D721Med (cell line): ENCODE data around the gene FAM13B.

Source experiments
- DNase-seq: peaks from one replicate; pipeline ENCODE4 v3.0.0; 2011; ENCODE audit warnings: low spot score; ENCODE audit not compliant: insufficient read length
- FAIRE-seq: peaks from 2 replicates; lab custom pipeline; 2011; peaks lifted over from hg19 to GRCh38; lab: Jason Lieb, UNC
- CTCF ChIP-seq: IDR thresholded peaks from 2 replicates; pipeline ENCODE4 v1.5.1; 2012; ENCODE audit warnings: mild to moderate bottlenecking, control low read depth; ENCODE audit not compliant: insufficient read depth; ENCODE audit errors: missing control alignments

FAM13B gene

GRCh38 chr5:138038826-138039225 is 5.9 kb upstream of the FAM13B start:
- DNase-seq (no peak), FAIRE-seq (no peak)
- TF ChIP-seq CTCF, result no peak

- no peak for TF ChIP-seq CTCF
- DNase-seq, result no peak
- no peak for FAIRE-seq
Observed at GRCh38 chr5:138037907-138038633, 5.2 kb upstream of the FAM13B start.

GRCh38 chr5:138037271-138037670 is 4.4 kb upstream of the FAM13B start:
- no peak for FAIRE-seq
- DNase-seq, result no peak
- no peak for TF ChIP-seq CTCF

- peak; percentile 95 for TF ChIP-seq CTCF
- FAIRE-seq (peak; percentile 75), DNase-seq (no peak)
Observed at GRCh38 chr5:138035605-138036537, 3.0 kb upstream of the FAM13B start.

- DNase-seq (no peak), FAIRE-seq (no peak)
- TF ChIP-seq CTCF, result no peak
Observed at GRCh38 chr5:138033907-138034306, 1.0 kb upstream of the FAM13B start.

GRCh38 chr5:138033386-138033808 is 518 bp upstream of the FAM13B start:
- no peak for TF ChIP-seq CTCF
- DNase-seq (no peak), FAIRE-seq (no peak)
